Mesothelial cell of epicardium (in vitro differentiated cells): ENCODE results near the gene MFSD6. TPM values are rescaled to one million over a fixed set of nuclear protein-coding genes. Genes with fewer than 3 reads are reported as not detected.

ENCODE experiments used
- DNase-seq, 2 experiments: peaks; one replicate each; pipeline ENCODE4 v3.0.0; 2021; ENCODE audit warnings: low spot score in 2 of 2; ENCODE audit not compliant: unreplicated experiment in 2 of 2
- H3K27ac Mint-ChIP-seq: 2 replicates; pipeline ENCODE4 v1.8.0; 2021; ENCODE audit warnings: mixed read lengths
- H3K27me3 Mint-ChIP-seq: 2 replicates; pipeline ENCODE4 v1.8.0; 2021; ENCODE audit warnings: low read depth, mixed read lengths
- H3K36me3 Mint-ChIP-seq: 2 replicates; pipeline ENCODE4 v1.8.0; 2021; ENCODE audit warnings: mixed read lengths
- H3K4me1 Mint-ChIP-seq: 2 replicates; pipeline ENCODE4 v1.8.0; 2021; ENCODE audit warnings: mixed read lengths
- H3K4me3 Mint-ChIP-seq: 2 replicates; pipeline ENCODE4 v1.8.0; 2021; ENCODE audit warnings: mild to moderate bottlenecking, moderate library complexity, mixed read lengths
- H3K9me3 Mint-ChIP-seq: 2 replicates; pipeline ENCODE4 v1.8.0; 2021; ENCODE audit warnings: mixed read lengths
- CTCF ChIP-seq: fragments of 200-600 bp; sonication (generic); IDR thresholded peaks from one replicate; pipeline ENCODE4 v1.5.0; 2021; ENCODE audit warnings: antibody characterized with exemption; ENCODE audit not compliant: unreplicated experiment
- total RNA-seq: library from RNA; stranded (reverse); gene quantifications from 3 replicates; pipeline ENCODE4 v1.2.1, GENCODE V29; 2021

Gene MFSD6
- total RNA-seq, 1 donor from 2014 or later = 11.7 TPM

DNA sequence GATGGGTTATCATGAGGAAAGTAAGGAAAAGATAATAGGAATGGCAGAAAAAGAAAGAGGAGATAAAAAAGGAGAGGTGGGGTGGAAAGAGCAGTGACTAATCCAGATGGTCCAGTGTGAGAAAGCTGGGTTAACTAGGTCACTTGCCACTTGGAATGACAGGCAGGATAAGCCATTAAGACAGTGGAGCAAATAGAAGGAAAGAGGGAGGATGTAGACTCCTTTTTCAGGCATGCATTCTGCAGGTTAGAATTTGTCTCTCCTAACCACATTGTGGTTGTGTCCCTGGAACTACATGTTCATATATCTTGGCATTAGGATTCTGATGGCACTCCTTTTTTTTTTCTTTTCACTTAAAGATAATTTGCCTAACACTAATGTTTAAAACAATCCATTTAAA lies 139.7 kb downstream of the MFSD6 start:
- H3K36me3 Mint-ChIP-seq = peaks cover 7% of the 10 kb centered on the region
- no peak overlapping the region for H3K27ac Mint-ChIP-seq
- peaks cover 11% of the 10 kb centered on the region for H3K4me1 Mint-ChIP-seq
- no peak for TF ChIP-seq CTCF
- H3K4me3 Mint-ChIP-seq = no peak overlapping the region
- H3K27me3 Mint-ChIP-seq = no peaks in the 10 kb centered on the region
- H3K9me3 Mint-ChIP-seq = peaks cover 14% of the 10 kb centered on the region
- DNase-seq = no peak

DNA sequence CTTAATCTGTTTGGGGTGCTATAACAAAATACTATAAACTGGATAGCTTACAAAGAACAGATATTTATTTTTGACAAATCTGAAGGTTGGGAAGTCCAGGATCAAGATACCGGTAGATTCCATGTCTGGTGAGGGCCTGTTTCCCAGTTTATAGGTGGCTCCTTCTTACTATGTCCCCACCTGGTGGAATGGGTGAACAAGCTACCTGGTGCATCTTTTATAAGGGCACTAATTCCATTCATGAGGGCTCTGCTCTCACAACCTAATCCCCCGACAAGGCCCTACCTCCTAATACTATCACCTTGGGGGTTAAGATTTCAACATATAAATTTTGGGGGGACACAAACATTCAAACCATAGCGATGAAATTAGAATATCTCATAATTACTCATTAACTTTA lies 142.0 kb downstream of the MFSD6 start:
- H3K27ac Mint-ChIP-seq = no peak overlapping the region
- peaks cover 9% of the 10 kb centered on the region for H3K9me3 Mint-ChIP-seq
- no peaks in the 10 kb centered on the region for H3K27me3 Mint-ChIP-seq
- TF ChIP-seq CTCF = no peak
- H3K4me1 Mint-ChIP-seq = peaks cover 9% of the 10 kb centered on the region
- DNase-seq = no peak
- H3K36me3 Mint-ChIP-seq = peaks cover 6% of the 10 kb centered on the region
- H3K4me3 Mint-ChIP-seq = no peak overlapping the region

Other genes starting within 250 kb of the MFSD6 start
- 55.7 to 64.0 TPM (median 58.8 TPM) in 3 replicates for gene HIBCH, start 88.5 kb upstream of the MFSD6 start, total RNA-seq
- gene INPP1, start 64.8 kb upstream of the MFSD6 start, total RNA-seq = 18.4 to 20.6 TPM (median 20.3 TPM) in 3 replicates
- gene NEMP2, start 126.4 kb downstream of the MFSD6 start, total RNA-seq = 17.6 to 21.1 TPM (median 18.9 TPM) in 3 replicates
- 66.5 to 71.6 TPM (median 66.8 TPM) in 3 replicates for gene NAB1, start 240.7 kb downstream of the MFSD6 start, total RNA-seq